ENCODE results near the gene TPK1.

TPK1 gene

DNA sequence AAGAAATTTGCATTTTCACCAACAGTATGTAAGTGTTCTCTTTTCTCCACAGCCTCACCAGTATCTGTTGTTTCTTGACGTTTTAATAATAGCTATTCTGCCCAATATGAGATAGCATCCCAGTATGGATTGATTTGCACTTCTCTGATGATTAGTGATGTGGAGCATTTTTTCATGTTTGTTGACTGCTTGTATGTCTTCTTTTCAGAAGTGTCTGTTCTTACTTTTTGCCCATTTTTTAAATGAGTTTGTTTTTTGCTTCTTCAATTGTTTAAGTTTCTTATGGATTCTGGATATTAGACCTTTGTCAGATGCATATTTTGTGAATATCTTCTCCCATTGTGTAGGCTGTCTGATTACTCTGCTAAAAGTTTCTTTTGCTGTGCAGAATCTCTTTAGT is 12.2 kb upstream of the TPK1 start:
- no peak for DNase-seq (ENCODE audit: low read depth)
- H3K4me3 ChIP-seq (ENCODE audit: low read depth, low read length): no peak overlapping the region
- in situ Hi-C loops (cut with HindIII; ENCODE audit: low sequenced_read_pairs): no loop called here
- TF ChIP-seq, protein P1, sequence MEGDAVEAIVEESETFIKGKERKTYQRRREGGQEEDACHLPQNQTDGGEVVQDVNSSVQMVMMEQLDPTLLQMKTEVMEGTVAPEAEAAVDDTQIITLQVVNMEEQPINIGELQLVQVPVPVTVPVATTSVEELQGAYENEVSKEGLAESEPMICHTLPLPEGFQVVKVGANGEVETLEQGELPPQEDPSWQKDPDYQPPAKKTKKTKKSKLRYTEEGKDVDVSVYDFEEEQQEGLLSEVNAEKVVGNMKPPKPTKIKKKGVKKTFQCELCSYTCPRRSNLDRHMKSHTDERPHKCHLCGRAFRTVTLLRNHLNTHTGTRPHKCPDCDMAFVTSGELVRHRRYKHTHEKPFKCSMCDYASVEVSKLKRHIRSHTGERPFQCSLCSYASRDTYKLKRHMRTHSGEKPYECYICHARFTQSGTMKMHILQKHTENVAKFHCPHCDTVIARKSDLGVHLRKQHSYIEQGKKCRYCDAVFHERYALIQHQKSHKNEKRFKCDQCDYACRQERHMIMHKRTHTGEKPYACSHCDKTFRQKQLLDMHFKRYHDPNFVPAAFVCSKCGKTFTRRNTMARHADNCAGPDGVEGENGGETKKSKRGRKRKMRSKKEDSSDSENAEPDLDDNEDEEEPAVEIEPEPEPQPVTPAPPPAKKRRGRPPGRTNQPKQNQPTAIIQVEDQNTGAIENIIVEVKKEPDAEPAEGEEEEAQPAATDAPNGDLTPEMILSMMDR (IDR thresholded peaks at IDR 0.05; ENCODE audit: low read depth, low read length, missing control alignments): no peak

- TF ChIP-seq, protein P1 (IDR thresholded peaks at IDR 0.05; ENCODE audit: low read depth, low read length, missing control alignments): no peak
- no peak for DNase-seq (ENCODE audit: low read depth)
- in situ Hi-C loops (cut with HindIII; ENCODE audit: low sequenced_read_pairs): no loop called here
- H3K4me3 ChIP-seq (ENCODE audit: low read depth, low read length): no peak overlapping the region
Observed at GRCh38 chr7:144842377-144842851, 6.6 kb upstream of the TPK1 start.

- H3K4me3 ChIP-seq (ENCODE audit: low read depth, low read length): no peak overlapping the region
- in situ Hi-C loops (cut with HindIII; ENCODE audit: low sequenced_read_pairs): no loop called here
- TF ChIP-seq, protein P1 (IDR thresholded peaks at IDR 0.05; ENCODE audit: low read depth, low read length, missing control alignments): no peak
- no peak for DNase-seq (ENCODE audit: low read depth)
Observed at GRCh38 chr7:144836545-144836842, 641 bp upstream of the TPK1 start.

GRCh38 chr7:144835155-144835611 is 670 bp downstream of the TPK1 start:
- in situ Hi-C loops (cut with HindIII; ENCODE audit: low sequenced_read_pairs): no loop called here
- TF ChIP-seq, protein P1 (IDR thresholded peaks at IDR 0.05; ENCODE audit: low read depth, low read length, missing control alignments): no peak
- H3K4me3 ChIP-seq (ENCODE audit: low read depth, low read length): peak overlapping the region; percentile 84
- no peak for DNase-seq (ENCODE audit: low read depth)

- H3K4me3 ChIP-seq (ENCODE audit: low read depth, low read length): peak overlapping the region; percentile 84
- TF ChIP-seq, protein P1 (IDR thresholded peaks at IDR 0.05; ENCODE audit: low read depth, low read length, missing control alignments): no peak
- in situ Hi-C loops (cut with HindIII; ENCODE audit: low sequenced_read_pairs): no loop called here
- no peak for DNase-seq (ENCODE audit: low read depth)
Observed at GRCh38 chr7:144834641-144835144, 1.2 kb downstream of the TPK1 start.

- in situ Hi-C loops (cut with HindIII; ENCODE audit: low sequenced_read_pairs): no loop called here
Observed at GRCh38 chr7:144830811-144831210, 5.0 kb downstream of the TPK1 start.

More at GRCh38 chr7:144830811-144831210, 5.0 kb downstream of the TPK1 start:
- DNase-seq (ENCODE audit: low read depth): no peak
- TF ChIP-seq, protein P1 (IDR thresholded peaks at IDR 0.05; ENCODE audit: low read depth, low read length, missing control alignments): no peak
- H3K4me3 ChIP-seq (ENCODE audit: low read depth, low read length): no peak overlapping the region
